Lower leg skin (tissue), 4 donors: ENCODE results near the gene GPR158. TPM values are rescaled to one million over a fixed set of nuclear protein-coding genes. Genes with fewer than 3 reads are reported as not detected.

ENCODE experiments used
- DNase-seq, 2 donors: peaks; one replicate each; pipeline ENCODE4 v3.0.0-alpha.2; 2019; ENCODE audit warnings: low spot score in 2 of 2
- H3K4me3 ChIP-seq: fragments of 200-600 bp; sonication (generic); 2 replicates; pipeline ENCODE4 v1.5.1; 2017; ENCODE audit warnings: mild to moderate bottlenecking, low read depth; ENCODE audit not compliant: poor library complexity, severe bottlenecking
- POLR2A ChIP-seq, 2 donors: fragments of 450-650 bp; IDR thresholded peaks; one replicate each; pipeline ENCODE4 v1.6.1; 2016 to 2017; ENCODE audit warnings: antibody characterized with exemption in 2 of 2, mild to moderate bottlenecking in 1 of 2, moderate library complexity in 1 of 2
- WGBS, 2 donors: methylation state at CpG; one replicate each; pipeline ENCODE4 v1.1.5; 2018; 5-methylcytosine and 5-hydroxymethylcytosine counted together
- intact Hi-C: fragments of 100-400 bp; cut with DNase I; formaldehyde crosslinking; loops from one replicate; pipeline ENCODE4 v1.15.0; 2023; ENCODE audit warnings: low total_unique reads
- total RNA-seq, 4 donors: library from RNA; depleted of rRNA; stranded (reverse); fragments of >200 nt; gene quantifications; one replicate each; pipeline ENCODE4 v1.1.0, GENCODE V29; 2016
- TF ChIP-seq, protein P1 (sequence below), 3 donors: fragments of 450-650 bp; IDR thresholded peaks; one replicate each; pipeline ENCODE4 v1.5.1; 2016; ENCODE audit warnings: antibody characterized with exemption in 3 of 3, mild to moderate bottlenecking in 3 of 3, moderate library complexity in 2 of 3

Gene GPR158
- total RNA-seq, 4 donors from 2014 or later = 0.13 TPM; not detected in 3

DNA sequence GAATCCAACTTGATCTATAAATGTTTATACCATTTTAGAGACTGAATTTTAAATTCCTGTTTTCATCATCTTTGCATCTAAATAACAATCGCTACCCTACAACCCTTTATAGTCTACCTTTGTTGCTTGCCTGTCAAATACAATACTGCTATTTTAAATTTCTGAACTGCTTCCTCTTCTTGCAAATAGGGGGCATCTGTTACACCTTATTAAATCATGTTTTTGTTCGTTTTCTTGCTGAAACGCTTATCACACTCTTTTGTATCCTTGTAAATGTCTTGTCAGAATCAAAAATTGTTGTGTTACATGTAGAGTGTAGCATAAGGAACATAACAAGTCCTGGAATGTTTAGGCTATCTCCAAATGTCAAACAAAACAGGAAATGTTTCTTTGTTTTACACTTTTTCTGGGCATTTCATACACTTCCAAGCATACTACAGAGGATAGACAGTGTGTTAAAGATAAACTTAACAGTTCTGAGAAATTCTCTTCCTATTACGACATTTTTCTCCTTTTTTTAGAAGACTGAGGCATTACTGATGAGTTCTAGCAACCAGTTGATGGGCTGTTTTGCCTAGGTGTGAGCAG lies 281.3 kb downstream of the GPR158 start:
- no peak for DNase-seq
- intact Hi-C loops = no loop called here
- H3K4me3 ChIP-seq = no peak overlapping the region
- TF ChIP-seq POLR2A (IDR thresholded peaks at IDR 0.05) = no peak
- TF ChIP-seq, protein P1, sequence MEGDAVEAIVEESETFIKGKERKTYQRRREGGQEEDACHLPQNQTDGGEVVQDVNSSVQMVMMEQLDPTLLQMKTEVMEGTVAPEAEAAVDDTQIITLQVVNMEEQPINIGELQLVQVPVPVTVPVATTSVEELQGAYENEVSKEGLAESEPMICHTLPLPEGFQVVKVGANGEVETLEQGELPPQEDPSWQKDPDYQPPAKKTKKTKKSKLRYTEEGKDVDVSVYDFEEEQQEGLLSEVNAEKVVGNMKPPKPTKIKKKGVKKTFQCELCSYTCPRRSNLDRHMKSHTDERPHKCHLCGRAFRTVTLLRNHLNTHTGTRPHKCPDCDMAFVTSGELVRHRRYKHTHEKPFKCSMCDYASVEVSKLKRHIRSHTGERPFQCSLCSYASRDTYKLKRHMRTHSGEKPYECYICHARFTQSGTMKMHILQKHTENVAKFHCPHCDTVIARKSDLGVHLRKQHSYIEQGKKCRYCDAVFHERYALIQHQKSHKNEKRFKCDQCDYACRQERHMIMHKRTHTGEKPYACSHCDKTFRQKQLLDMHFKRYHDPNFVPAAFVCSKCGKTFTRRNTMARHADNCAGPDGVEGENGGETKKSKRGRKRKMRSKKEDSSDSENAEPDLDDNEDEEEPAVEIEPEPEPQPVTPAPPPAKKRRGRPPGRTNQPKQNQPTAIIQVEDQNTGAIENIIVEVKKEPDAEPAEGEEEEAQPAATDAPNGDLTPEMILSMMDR (IDR thresholded peaks at IDR 0.05) = no peak
- WGBS, 2 donors = 31 to 38% methylated on average over 4 of the region's 4 CpGs

DNA sequence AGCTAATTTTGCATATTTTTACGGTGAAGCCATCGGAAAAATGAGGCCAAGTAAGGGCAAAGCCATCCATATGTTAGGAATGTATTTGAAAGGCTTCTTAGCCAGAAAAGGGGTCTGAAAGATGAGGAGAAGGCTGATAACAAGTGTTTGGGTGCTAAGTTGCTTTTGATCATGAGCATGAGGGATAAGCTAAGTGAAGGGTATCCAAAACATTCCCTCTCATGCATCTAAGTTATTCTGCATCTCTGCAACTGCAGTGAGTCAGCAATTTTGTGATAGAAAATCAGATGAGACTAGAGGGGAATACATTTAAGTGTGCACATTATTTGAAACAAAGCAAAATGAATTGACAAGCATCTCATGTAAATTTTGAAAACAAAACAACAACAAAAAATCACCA lies 282.8 kb downstream of the GPR158 start:
- H3K4me3 ChIP-seq = no peak overlapping the region
- WGBS, 2 donors = 84 to 95% methylated on average over 2 of the region's 2 CpGs
- TF ChIP-seq, protein P1 (IDR thresholded peaks at IDR 0.05) = no peak
- TF ChIP-seq POLR2A (IDR thresholded peaks at IDR 0.05) = no peak
- DNase-seq = no peak
- intact Hi-C loops = no loop called here

DNA sequence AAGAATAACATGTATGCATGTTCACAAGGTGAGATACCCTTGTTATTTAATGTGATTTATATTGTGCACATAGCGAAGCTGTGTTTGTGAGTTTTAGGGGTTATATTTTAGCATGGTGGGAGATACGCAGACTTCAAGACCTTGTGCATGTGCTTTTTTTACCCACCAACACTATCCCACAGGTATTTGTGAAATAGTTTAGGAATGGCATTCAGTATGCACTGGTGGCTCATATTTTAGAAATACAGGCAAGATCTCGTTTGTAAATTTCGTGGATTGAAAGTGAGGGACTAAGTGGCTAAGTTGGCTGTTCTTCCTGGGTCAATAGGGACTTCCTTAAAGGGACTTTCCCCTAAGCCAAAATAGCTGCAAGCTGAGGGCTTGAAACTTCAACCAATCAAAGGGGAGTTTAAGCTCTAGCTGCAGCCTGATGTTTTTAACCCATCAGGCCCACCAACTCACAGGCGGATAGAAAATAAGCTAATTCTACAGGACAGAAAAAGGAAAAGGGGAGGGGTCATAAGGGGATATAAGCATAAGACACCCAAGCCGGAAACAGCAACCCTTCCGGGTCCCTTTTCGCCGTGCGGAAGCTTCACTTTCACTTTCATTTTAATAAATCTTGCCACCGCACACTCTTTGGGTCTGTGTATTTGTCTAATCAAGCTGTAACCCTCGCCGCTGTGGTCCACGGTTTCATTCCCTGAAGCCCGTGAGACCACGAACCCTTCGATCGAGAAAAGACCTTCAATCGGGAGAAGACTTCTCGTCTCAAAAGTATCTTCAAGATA lies 291.0 kb downstream of the GPR158 start:
- no peak overlapping the region for H3K4me3 ChIP-seq
- WGBS, 2 donors = 87 to 90% methylated on average over 20 of the region's 20 CpGs
- no peak for TF ChIP-seq POLR2A (IDR thresholded peaks at IDR 0.05)
- TF ChIP-seq, protein P1 (IDR thresholded peaks at IDR 0.05) = no peak
- intact Hi-C loops = no loop called here
- no peak for DNase-seq

DNA sequence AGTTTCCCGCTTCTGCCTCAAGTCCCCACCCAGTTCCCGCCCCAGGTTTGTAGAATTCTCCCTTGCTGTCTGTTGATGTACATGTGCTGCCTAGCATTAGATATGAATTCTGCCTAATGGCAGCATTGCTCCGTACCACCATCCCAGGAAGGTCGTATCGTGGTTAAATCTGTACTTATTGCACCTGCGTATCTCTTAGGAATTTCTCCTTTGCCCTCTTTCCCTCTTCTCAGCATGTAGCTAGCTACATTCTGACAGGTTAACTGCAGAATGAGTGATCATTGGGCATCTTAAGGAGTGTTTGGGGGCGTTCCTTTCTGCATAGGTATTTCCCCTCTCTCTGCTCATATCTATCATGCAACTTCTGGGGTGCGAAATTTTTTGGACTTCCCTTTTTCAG lies 293.1 kb downstream of the GPR158 start:
- TF ChIP-seq, protein P1 (IDR thresholded peaks at IDR 0.05) = no peak
- TF ChIP-seq POLR2A (IDR thresholded peaks at IDR 0.05) = no peak
- no peak overlapping the region for H3K4me3 ChIP-seq
- intact Hi-C loops = no loop called here
- DNase-seq = no peak
- 49% methylated on average over 8 of the region's 8 CpGs for whole genome bisulfite sequencing, 2 donors

DNA sequence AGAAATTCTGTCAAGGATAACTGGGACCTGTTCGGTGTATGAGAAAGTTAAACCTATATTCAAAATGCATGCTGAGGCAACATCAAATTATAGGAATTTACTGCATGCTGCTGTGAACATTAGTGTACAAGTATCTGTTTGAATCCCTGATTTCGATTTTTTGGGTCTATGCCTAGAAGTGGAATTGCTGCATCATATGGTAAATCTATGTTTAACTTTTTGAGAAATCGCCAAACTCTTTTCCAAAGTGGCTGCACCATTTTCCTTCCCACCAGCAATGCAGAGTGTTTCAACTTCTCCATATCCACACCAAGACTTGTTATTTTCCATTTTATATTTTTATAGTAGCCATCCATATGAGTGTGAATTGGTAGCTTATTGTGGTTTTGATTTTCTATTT lies 306.7 kb downstream of the GPR158 start:
- no peak overlapping the region for H3K4me3 ChIP-seq
- TF ChIP-seq, protein P1 (IDR thresholded peaks at IDR 0.05) = no peak
- TF ChIP-seq POLR2A (IDR thresholded peaks at IDR 0.05) = no peak
- WGBS, 2 donors = 70% methylated on average over 3 of the region's 3 CpGs
- DNase-seq = no peak
- intact Hi-C loops = no loop called here
